SKM-1 treated with dmso at 0.1 percent for 144 hours (cell line): ENCODE data around the gene GAS1.

ENCODE experiments used
- DNase-seq: peaks from one replicate; lab custom pipeline; 2025; ENCODE audit not compliant: unreplicated experiment; lab: John Stamatoyannopoulos, UW

The GAS1 gene

DNA sequence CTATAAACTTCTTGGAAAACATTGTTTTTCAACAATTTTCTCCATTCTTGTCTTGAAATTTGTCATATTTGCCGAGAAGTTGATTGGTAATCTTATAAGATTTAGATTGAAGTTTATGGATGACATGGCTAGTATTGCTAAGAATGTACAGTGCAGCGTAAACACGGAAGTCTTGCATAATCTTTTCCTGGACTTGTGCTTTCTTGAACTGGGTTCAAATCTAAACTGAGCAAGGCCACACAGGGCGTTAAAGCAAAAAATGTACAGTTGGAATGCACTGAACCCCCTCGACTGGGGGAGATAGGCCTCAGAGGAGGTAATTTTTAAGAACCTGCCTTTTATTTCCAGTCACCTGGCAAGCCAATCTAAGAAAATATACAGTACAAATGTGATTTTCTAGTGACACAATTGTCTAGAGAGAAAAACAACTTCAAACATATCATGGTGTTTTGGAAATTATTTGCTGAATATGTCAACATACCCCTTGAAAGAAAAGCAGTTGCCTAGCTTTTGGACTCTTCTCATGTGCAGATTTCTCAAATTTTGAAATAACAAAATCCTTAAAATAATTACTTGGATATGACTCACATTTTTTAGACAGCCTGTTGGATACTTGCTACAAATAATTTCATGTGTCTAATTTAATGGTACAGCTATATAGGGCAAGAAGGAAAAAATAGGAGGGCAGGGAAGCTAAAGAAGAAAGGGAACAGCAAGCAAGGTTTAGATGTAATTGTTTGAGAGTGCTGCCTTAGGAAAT is 18.5 kb upstream of the GAS1 start:
- DNase-seq: no peak

GRCh38 chr9:86962692-86963091 is 15.4 kb upstream of the GAS1 start:
- no peak for DNase-seq

DNA sequence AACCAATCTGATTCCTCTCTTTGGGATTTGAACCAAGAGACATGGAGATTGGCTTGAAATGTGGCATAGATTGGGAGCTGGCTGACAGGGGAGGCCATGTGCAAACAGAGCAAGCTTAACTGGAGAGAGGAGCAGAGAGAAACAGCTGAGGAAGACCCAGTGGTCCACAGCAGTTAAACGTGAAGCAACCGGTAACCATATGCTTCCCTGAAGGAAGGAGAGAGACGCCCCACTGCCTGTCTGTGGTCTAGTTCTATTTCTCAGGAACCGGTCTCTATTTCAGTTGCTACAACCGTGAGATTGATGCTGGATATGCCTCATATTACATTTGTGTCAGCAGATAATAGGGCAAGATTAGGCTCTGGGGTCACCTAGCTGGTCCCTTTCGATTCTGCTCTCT is 13.6 kb upstream of the GAS1 start:
- no peak for DNase-seq

GRCh38 chr9:86958203-86958602 is 10.9 kb upstream of the GAS1 start:
- no peak for DNase-seq

DNA sequence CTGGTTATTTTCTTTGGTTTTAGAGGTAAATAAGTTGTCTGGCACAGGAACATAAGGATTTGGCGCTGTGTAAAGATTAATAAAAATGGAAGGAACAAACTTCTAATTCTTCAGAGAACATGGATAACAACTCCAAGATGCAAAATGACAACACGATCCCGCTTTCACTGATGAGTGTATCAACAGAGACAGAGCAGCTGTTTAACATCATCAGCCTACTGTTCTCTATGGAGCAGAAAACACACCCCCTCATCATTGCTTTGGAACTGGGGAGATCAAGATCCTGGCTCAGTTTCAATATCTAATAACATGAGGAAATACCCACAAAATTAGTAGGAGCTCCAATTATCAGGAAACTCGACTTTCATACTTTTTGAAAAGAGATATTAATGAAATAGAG is 8.3 kb upstream of the GAS1 start:
- no peak for DNase-seq

GRCh38 chr9:86955042-86955441 is 7.7 kb upstream of the GAS1 start:
- DNase-seq: no peak

DNA sequence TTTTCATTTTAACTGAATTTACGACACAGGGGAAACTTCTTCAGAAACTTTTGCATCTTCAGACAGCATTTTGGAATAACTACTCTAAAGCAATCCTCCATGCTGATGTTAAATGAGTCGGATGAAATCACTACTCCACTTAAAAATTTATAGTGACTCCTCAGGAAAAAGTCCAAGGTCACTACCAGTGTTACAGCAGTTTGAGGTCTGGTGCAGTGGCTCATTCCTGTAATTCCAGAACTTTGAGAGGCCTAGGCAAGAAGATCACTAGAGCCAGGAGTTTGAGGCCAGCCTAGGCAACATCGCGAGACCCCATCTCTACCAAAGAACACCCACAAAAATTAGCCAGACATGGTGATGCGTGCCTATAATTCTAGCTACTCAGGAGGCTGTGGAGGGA is 5.9 kb upstream of the GAS1 start:
- no peak for DNase-seq

- DNase-seq: peak; percentile 7
These were observed 996 bp upstream of the GAS1 start for GRCh38 chr9:86948074-86948929.

DNA sequence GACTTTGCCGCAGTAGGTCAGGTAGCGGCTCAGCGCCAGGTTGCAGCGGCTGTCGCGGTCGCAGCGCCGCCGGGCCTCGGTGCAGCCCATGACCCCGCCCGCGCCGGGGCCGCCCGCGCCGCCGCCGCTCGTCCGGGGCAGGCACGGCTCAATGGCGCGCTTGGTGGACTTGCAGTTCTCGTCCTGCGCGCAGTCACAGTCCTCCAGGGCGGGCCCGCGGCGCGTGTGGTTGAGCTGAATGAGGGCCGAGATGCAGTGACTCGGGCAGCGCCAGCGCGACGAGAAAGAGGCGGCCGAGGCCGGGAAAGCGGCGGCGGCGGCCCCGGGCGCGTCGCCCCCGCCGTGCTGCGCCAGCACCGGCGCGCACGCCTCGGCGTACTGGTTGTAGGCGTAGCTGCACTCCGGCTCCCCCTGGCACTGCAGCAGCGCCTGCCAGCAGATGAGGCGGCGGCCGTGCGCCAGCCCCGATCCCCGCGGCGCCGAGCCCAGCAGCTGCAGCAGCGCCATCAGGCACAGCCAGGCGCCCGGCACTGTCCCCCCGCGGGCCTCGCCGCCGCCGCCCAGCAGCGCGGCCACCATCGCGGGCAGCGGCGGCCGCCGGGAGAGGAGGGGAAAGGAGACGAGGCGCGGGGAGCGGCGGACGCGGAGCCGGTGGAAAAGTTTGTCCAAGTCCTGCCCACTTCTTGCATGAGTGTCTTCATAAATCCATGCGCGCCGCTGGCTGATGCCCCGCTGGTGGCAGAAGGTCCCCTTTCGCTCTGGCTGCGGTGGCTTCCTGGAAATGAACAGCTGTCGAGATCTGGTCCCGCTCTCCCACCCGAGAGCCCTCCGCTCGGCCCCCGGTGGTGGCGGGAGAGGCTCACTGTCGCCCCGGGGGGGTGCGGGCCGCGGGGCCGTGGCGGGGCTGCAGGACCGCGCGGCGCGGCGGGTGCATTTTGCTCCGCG is 833 bp downstream of the GAS1 start:
- peak; percentile 43 for DNase-seq

- DNase-seq: no peak
These were observed 1.5 kb downstream of the GAS1 start for GRCh38 chr9:86945728-86946200.

- no peak for DNase-seq
These were observed 2.2 kb downstream of the GAS1 start for GRCh38 chr9:86944796-86945727.

DNA sequence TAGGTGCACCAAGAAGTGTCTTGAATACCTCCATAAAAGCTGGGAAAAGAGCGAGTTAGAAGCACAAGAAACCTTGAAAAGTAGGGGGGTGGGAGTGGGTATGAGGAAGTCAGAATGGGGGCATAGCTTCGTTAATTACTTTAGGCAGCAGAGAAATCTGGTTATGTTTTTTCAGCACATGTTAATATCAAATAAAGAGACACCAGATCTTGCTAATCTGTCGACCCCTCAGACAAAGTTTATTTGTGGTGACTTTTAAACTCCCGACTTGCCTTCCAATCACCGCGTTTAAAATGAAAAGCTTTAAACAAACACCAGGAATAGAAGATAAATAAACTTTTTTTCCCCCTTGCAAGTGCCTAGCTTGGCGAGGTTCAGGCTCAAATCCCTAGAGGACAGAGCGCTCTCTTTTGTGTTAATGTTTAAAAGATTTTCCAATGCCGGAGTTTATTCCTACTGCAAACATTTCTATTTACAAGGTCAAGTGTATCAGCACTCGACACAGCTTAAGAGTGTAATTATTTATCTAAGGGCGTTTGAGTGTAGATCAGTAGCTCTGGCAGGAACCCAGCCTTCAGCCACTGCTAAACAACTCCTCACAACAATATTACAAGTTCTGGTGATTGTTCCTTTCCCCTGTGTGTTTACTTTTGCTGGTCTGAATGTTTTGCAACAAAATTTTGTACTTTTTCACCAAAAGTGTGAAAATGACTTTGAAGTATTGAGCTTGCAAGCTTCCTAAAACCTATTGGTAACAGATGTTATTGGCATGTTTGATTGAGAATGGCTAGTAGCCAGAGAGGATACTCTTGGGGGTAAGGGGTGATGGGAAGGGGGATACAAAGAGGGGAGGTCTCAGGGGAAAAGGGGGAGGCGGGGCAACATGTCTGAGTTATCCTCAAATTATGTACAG is 3.8 kb downstream of the GAS1 start:
- no peak for DNase-seq

DNA sequence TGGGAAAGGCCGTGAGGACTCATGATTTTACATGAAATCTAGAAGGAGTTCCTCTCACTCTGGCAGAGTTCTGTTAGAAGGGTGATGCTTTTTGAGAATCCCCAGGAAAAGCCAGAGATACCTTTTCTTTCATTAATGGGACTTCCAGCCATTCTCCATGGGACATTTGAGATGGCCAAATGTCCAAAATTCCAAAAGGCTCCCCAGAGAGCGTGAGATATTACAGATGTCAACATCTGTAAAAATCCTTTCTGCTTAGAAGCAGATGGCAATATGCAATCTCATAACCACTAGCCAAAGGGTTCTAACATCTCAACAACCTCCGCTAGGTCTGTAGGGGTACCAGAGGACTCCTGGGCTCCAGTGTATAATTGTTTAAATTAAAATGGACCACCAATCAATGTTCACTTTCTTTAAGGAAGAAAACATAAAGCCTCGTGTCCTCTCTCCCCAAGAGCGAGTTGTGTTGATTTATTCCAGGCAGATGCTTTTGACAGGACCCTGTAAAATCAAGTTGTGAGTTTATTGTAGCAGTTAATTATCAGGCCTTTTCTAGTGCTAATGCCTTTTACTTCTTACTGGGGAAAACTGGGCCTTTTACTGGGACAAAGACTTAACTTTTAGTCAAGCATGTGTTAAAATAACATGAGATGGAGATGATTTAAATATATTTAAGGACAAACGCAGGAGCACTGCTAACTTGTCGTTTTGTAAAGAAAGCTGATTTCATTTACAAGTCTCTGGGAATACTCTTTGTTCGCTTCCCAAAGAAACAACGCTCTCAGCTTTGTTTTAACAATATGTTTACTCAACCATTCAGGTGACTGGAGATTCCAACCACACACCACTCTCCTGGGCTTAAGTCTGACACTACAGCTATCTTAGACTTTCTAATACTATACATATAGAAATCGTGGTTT is 4.8 kb downstream of the GAS1 start:
- no peak for DNase-seq

GRCh38 chr9:86941197-86941596 is 6.1 kb downstream of the GAS1 start:
- DNase-seq: no peak

- DNase-seq: no peak
These were observed 6.5 kb downstream of the GAS1 start for GRCh38 chr9:86940774-86941173.

GRCh38 chr9:86939891-86940290 is 7.4 kb downstream of the GAS1 start:
- no peak for DNase-seq

DNA sequence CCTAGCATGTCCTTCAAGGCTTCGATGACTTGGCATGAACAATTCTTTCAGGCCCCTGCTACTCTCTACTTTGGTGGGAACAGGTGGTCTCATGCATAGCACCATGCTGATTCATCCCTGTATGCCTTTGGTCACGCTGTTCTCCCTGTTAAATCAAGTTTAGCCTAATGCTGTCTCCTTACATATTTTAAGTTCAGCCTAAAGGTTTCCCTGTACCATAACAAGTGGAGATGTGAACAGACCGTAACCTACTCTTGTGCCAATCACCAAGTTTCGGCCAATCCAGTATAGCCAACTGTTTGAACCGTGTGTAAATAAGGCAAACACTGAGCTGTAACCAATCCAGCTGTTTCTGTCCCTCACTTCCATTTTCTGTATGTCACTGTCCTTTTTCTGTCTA is 8.0 kb downstream of the GAS1 start:
- no peak for DNase-seq

DNA sequence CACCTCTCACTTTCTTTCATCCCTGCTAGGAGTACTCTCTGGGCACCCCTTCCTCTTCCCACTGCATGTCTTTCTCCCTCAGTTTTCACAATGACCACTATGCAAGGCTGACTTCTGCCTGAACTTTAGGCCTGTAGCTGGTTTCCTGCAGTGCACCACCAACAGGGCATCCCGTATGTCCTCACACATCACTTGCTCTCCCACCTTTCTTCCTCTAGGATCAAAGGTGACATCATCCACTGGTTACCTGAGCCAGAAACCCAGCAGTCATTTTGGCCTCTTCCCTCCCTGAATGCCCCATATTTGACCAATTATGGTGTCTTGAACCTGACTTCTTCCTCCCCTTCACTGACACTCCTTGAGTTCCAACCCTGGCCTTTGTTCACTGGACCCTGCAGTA is 8.5 kb downstream of the GAS1 start:
- no peak for DNase-seq
